Stimulated activated CD4-positive, alpha-beta T cell treated with anti-CD3 and anti-CD28 coated beads, Interleukin-15, amount 100 ng/mL, for 24 hours (primary cell): Measurements from ENCODE around the gene UBR1.

Source experiments
- DNase-seq: peaks from one replicate; pipeline ENCODE4 v3.0.0-alpha.2; 2020

Gene UBR1

GRCh38 chr15:43105077-43105736, 631 bp downstream of the UBR1 start:
- DNase-seq: peak; percentile 13

GRCh38 chr15:43104426-43104825, 1.4 kb downstream of the UBR1 start:
- no peak for DNase-seq

GRCh38 chr15:43103907-43104306, 1.9 kb downstream of the UBR1 start:
- DNase-seq: no peak

GRCh38 chr15:43102187-43102586, 3.7 kb downstream of the UBR1 start:
- no peak for DNase-seq

- DNase-seq: no peak
Observed at GRCh38 chr15:43100971-43101370, 4.9 kb downstream of the UBR1 start.

- DNase-seq: no peak
Observed at GRCh38 chr15:43099105-43099845, 6.6 kb downstream of the UBR1 start.

- no peak for DNase-seq
Observed at GRCh38 chr15:43096411-43096810, 9.4 kb downstream of the UBR1 start.

GRCh38 chr15:43095708-43096347, 10.0 kb downstream of the UBR1 start:
- no peak for DNase-seq

- DNase-seq: no peak
Observed at GRCh38 chr15:43095243-43095642, 10.6 kb downstream of the UBR1 start.

GRCh38 chr15:43094416-43095030, 11.3 kb downstream of the UBR1 start:
- DNase-seq: no peak

GRCh38 chr15:43093026-43093425, 12.8 kb downstream of the UBR1 start:
- DNase-seq: no peak

GRCh38 chr15:43091859-43092258, 14.0 kb downstream of the UBR1 start:
- DNase-seq: no peak

GRCh38 chr15:43086551-43086950, 19.3 kb downstream of the UBR1 start:
- DNase-seq: no peak

GRCh38 chr15:43085921-43086320, 19.9 kb downstream of the UBR1 start:
- DNase-seq: no peak

GRCh38 chr15:43082509-43082908, 23.3 kb downstream of the UBR1 start:
- no peak for DNase-seq

GRCh38 chr15:43081283-43081682, 24.6 kb downstream of the UBR1 start:
- DNase-seq: no peak

GRCh38 chr15:43071451-43071850, 34.4 kb downstream of the UBR1 start:
- DNase-seq: no peak

- DNase-seq: no peak
Observed at GRCh38 chr15:43070893-43071292, 34.9 kb downstream of the UBR1 start.

GRCh38 chr15:43070249-43070648, 35.6 kb downstream of the UBR1 start:
- DNase-seq: no peak

- DNase-seq: peak; percentile 12
Observed at GRCh38 chr15:43067717-43068461, 37.9 kb downstream of the UBR1 start.

GRCh38 chr15:43056696-43057095, 49.1 kb downstream of the UBR1 start:
- no peak for DNase-seq

GRCh38 chr15:43052860-43053259, 53.0 kb downstream of the UBR1 start:
- no peak for DNase-seq

- no peak for DNase-seq
Observed at GRCh38 chr15:43048935-43049334, 56.9 kb downstream of the UBR1 start.
